Spleen (tissue), 11 donors: ENCODE measurements around the gene WDR44. TPM values are rescaled to one million over a fixed set of nuclear protein-coding genes. Genes with fewer than 3 reads are reported as not detected.
"Not testable (repeated sequence)": the region's sequence is repeated elsewhere in the genome, so short reads cannot be mapped to it uniquely, and the experiment has no call there.

Source experiments
- DNase-seq: peaks from one replicate; pipeline ENCODE4 v3.0.0-alpha.2; 2020
- H3K27ac ChIP-seq, 8 donors: fragments of 200-600 bp; sonication (generic) in 7 of 8; 1 replicate in 4 of 8; 2 replicates in 4 of 8; pipeline versions ENCODE4 v1.5.0 to v1.8.0; 2016 to 2021; ENCODE audit warnings: inconsistent platforms in 4 of 8, mild to moderate bottlenecking in 4 of 8, moderate library complexity in 1 of 8
- H3K27me3 ChIP-seq, 7 donors: fragments of 200-600 bp; sonication (generic) in 6 of 7; replicated peaks in 1 of 7; 1 replicate in 4 of 7; 2 replicates in 3 of 7; pipeline versions ENCODE4 v1.5.0 to v1.8.0; 2016 to 2021; ENCODE audit warnings: inconsistent platforms in 3 of 7, mild to moderate bottlenecking in 1 of 7
- H3K36me3 ChIP-seq, 6 donors: fragments of 200-600 bp; sonication (generic) in 5 of 6; 1 replicate in 4 of 6; 2 replicates in 2 of 6; pipeline versions ENCODE4 v1.5.0 to v1.8.0; 2016 to 2021; ENCODE audit warnings: inconsistent platforms in 2 of 6
- H3K4me1 ChIP-seq, 6 donors: fragments of 200-600 bp; sonication (generic) in 5 of 6; 1 replicate in 3 of 6; 2 replicates in 3 of 6; pipeline versions ENCODE4 v1.5.0 to v1.8.0; 2016 to 2021; ENCODE audit warnings: inconsistent platforms in 3 of 6
- H3K4me3 ChIP-seq, 8 donors: fragments of 200-600 bp; sonication (generic) in 7 of 8; 1 replicate in 4 of 8; 2 replicates in 4 of 8; pipeline versions ENCODE4 v1.5.0 to v1.8.0; 2016 to 2021; ENCODE audit warnings: inconsistent platforms in 4 of 8, mild to moderate bottlenecking in 4 of 8, moderate library complexity in 2 of 8
- H3K9me3 ChIP-seq, 8 donors: fragments of 200-600 bp; sonication (generic) in 7 of 8; 1 replicate in 4 of 8; 2 replicates in 4 of 8; pipeline versions ENCODE4 v1.5.0 to v1.8.0; 2016 to 2021; ENCODE audit warnings: inconsistent platforms in 4 of 8
- POLR2A ChIP-seq, 3 donors: fragments of 450-650 bp; IDR thresholded peaks; one replicate each; pipeline ENCODE4 v1.5.1; 2017; ENCODE audit warnings: antibody characterized with exemption in 3 of 3, mild to moderate bottlenecking in 1 of 3
- POLR2AphosphoS5 ChIP-seq, 3 donors: sonication (generic); formaldehyde crosslinking; IDR thresholded peaks; one replicate each; pipeline ENCODE4 v1.5.1; 2017; ENCODE audit warnings: antibody characterized with exemption in 3 of 3
- WGBS, 5 donors: extraction: QIAGEN DNeasy Blood & Tissue Kit in 3 of 5; methylation state at CpG; one replicate each; pipeline versions ENCODE4 v1.1.5 to v1.1.7; 2013 to 2018; 5-methylcytosine and 5-hydroxymethylcytosine counted together
- intact Hi-C: fragments of 100-400 bp; cut with DNase I; formaldehyde crosslinking; loops from one replicate; pipeline ENCODE4 v1.15.0; 2023; ENCODE audit warnings: low total_unique reads
- polyA plus RNA-seq, 3 donors: library from polyadenylated mRNA; stranded (reverse); fragments of 200-250 nt; gene quantifications; one replicate each; pipeline ENCODE4 v1.2.1, GENCODE V29; 2013
- total RNA-seq, 7 donors: library from RNA; depleted of rRNA in 3 of 7; stranded (reverse); fragments of >200 nt in 3 of 7; fragmentation: NEBNext Ultra II Directional in 4 of 7; extraction: Animal tissue kit (Norgen Biotek cat#: 25700) in 4 of 7; gene quantifications; one replicate each; pipeline versions ENCODE4 v1.1.0 to v1.2.1, GENCODE V29; 2016 to 2021
- TF ChIP-seq, protein P1 (sequence below), 11 experiments: fragments of 200-600 bp in 7 of 11; fragments of 450-650 bp in 4 of 11; sonication (generic) in 4 of 11; IDR thresholded peaks in 8 of 11; conservative IDR thresholded peaks in 3 of 11; 1 replicate in 7 of 11; 2 replicates in 4 of 11; pipeline versions ENCODE4 v1.4.0 to v1.8.0; 2016 to 2021; ENCODE audit warnings: antibody characterized with exemption in 11 of 11, inconsistent platforms in 4 of 11, mild to moderate bottlenecking in 1 of 11
- donor health status: healthy with polysubstance abuse.
- donor health status: DM: no; HTN: no; CAD: no; lungs with moderate emphysema.
- donor health status: DM: no; HTN: no; CAD: no.
- donor health status: Bipolar disorder and iron deficiency.
- donor health status: healthy.
- donor health status: DM: no; HTN: no; CAD: no.
- donor health status: DM: yes; HTN: yes; CAD: no.

WDR44 gene
- total and polyA plus RNA-seq, 10 donors, result 3.5 to 24.5 (median 17.3) TPM

DNA sequence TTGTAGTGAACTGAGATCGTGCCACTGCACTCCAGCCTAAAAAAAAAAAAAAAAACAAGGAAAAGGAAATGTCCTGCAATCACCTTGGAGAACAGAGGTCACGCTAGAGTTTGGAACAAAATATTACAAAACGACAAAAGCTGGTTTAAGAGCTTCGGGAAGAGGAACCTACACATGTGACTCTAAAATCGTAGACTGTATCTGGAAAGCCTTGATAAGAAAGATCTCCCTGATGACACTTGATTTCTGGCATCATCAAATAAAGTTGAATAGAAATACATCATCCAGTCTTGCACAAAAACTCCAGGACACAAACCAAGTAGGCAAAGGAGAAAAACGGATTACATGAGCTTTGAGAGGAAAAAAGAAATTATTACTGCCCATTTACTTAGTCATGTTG lies 118.6 kb downstream of the WDR44 start:
- H3K27ac ChIP-seq, result no peak overlapping the region
- no peak for DNase-seq
- WGBS, 5 donors, result 22 to 54% (median 28%) methylated on average over 6 of the region's 6 CpGs
- no peaks in the 10 kb centered on the region for H3K9me3 ChIP-seq
- no peak overlapping the region for H3K4me3 ChIP-seq
- H3K4me1 ChIP-seq, result no peaks in the 10 kb centered on the region
- intact Hi-C loops, result no loop called here
- H3K27me3 ChIP-seq, result no peaks in the 10 kb centered on the region
- H3K36me3 ChIP-seq, result no peaks in the 10 kb centered on the region
- TF ChIP-seq, protein P1, sequence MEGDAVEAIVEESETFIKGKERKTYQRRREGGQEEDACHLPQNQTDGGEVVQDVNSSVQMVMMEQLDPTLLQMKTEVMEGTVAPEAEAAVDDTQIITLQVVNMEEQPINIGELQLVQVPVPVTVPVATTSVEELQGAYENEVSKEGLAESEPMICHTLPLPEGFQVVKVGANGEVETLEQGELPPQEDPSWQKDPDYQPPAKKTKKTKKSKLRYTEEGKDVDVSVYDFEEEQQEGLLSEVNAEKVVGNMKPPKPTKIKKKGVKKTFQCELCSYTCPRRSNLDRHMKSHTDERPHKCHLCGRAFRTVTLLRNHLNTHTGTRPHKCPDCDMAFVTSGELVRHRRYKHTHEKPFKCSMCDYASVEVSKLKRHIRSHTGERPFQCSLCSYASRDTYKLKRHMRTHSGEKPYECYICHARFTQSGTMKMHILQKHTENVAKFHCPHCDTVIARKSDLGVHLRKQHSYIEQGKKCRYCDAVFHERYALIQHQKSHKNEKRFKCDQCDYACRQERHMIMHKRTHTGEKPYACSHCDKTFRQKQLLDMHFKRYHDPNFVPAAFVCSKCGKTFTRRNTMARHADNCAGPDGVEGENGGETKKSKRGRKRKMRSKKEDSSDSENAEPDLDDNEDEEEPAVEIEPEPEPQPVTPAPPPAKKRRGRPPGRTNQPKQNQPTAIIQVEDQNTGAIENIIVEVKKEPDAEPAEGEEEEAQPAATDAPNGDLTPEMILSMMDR (IDR thresholded peaks at IDR 0.05 in 8 of 11, conservative IDR thresholded peaks at IDR 0.05 in 3 of 11), result no peak
- TF ChIP-seq POLR2AphosphoS5 (IDR thresholded peaks at IDR 0.05) (no peak), POLR2A (IDR thresholded peaks at IDR 0.05) (no peak)

DNA sequence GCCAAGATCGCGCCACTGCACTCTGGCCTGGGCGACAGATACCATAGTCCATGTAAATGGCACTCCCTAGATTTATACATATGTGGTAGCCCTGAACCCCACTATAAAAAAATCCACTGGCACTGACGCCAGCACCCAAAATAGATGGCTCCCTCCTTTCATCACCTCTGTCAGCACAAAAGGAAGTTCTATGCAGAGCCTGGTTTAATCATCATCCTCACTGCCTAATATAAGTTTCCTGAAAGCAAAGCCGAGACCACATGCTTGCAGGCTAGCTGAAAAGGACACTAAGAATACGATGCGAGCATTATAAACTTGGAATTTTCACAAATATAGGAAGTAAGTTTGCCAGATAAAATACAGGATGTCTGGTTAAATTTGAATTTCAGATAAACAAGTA lies 122.2 kb downstream of the WDR44 start:
- H3K36me3 ChIP-seq, result no peaks in the 10 kb centered on the region
- intact Hi-C loops, result no loop called here
- peaks cover 0 to 14% (median 7%) of the 10 kb centered on the region in 8 donors for H3K9me3 ChIP-seq
- no peaks in the 10 kb centered on the region for H3K27me3 ChIP-seq
- no peak overlapping the region for H3K27ac ChIP-seq
- no peak overlapping the region for H3K4me3 ChIP-seq
- DNase-seq, result no peak
- TF ChIP-seq POLR2AphosphoS5 (IDR thresholded peaks at IDR 0.05), result no peak
- TF ChIP-seq, protein P1 (IDR thresholded peaks at IDR 0.05 in 8 of 11, conservative IDR thresholded peaks at IDR 0.05 in 3 of 11), result no peak
- no peak for TF ChIP-seq POLR2A (IDR thresholded peaks at IDR 0.05)
- 48 to 66% (median 60%) methylated on average over 7 of the region's 7 CpGs for WGBS, 5 donors
- no peaks in the 10 kb centered on the region for H3K4me1 ChIP-seq

DNA sequence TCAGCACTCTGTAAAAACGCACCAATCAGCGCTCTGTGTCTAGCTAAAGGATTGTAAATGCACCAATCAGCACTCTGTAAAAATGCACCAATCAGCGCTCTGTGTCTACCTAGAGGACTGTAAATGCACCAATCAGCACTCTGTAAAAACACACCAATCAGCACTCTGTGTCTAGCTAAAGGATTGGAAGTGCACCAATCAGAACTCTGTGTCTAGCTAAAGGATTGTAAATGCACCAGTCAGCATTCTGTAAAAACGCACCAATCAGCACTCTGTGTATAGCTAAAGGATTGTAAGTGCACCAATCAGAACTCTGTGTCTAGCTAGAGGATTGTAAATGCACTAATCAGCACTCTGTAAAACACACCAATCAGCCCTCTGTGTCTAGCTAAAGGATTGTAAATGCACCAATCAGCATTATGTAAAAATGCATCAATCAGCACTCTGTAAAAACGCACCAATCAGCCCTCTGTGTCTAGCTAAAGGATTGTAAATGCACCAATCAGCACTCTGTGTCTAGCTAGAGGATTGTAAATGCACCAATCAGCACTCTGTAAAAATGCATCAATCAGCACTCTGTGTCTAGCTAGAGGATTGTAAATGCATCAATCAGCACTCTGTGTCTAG lies 124.9 kb downstream of the WDR44 start:
- H3K4me3 ChIP-seq, DNase-seq, intact Hi-C loops, H3K27ac ChIP-seq, H3K4me1 ChIP-seq, H3K36me3 ChIP-seq, H3K27me3 ChIP-seq: not testable (repeated sequence)
- 73 to 97% (median 86%) methylated on average over 4 to 5 of the region's 5 CpGs for WGBS, 5 donors
- peaks cover 0 to 14% (median 7%) of the 10 kb centered on the region in 8 donors for H3K9me3 ChIP-seq

DNA sequence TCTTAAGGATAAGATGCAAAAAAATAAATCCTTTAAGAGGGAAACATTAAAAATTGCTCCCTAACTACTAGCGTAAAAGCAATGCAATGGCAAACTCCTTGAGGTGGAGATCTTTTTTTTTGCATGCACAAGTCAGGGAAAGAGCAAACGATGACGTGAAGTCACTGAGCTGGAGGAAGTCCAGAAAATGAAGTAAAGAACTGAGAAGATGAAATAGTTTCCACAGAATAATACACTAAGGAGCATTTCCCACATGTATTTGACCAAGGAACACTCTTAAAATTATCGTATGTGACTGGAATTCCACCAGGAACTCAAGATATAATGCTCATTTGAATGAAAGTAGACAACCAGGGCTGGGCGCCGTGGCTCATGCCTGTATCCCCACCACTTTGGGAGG lies 128.7 kb downstream of the WDR44 start:
- H3K36me3 ChIP-seq, result no peaks in the 10 kb centered on the region
- intact Hi-C loops, result no loop called here
- TF ChIP-seq POLR2AphosphoS5 (IDR thresholded peaks at IDR 0.05), result no peak
- TF ChIP-seq, protein P1 (IDR thresholded peaks at IDR 0.05 in 8 of 11, conservative IDR thresholded peaks at IDR 0.05 in 3 of 11), result no peak
- TF ChIP-seq POLR2A (IDR thresholded peaks at IDR 0.05), result no peak
- no peak overlapping the region for H3K27ac ChIP-seq
- 64 to 75% (median 69%) methylated on average over 4 to 6 of the region's 6 CpGs for WGBS, 5 donors
- H3K4me3 ChIP-seq, result no peak overlapping the region
- peaks cover 0 to 14% (median 7%) of the 10 kb centered on the region in 8 donors for H3K9me3 ChIP-seq
- no peaks in the 10 kb centered on the region for H3K4me1 ChIP-seq
- DNase-seq, result no peak
- H3K27me3 ChIP-seq, result no peaks in the 10 kb centered on the region
